SIG-M5 treated with dmso at 0.1 percent for 504 hours (cell line): ENCODE data around the gene SLC25A29.
A peak's percentile ranks its signal among the peaks of the same experiment; 100 is the strongest.
"Not testable (repeated sequence)": the region's sequence is repeated elsewhere in the genome, so short reads cannot be mapped to it uniquely, and the experiment has no call there.

Source experiments
- DNase-seq: peaks from one replicate; lab custom pipeline; 2025; ENCODE audit not compliant: unreplicated experiment; lab: John Stamatoyannopoulos, UW

The SLC25A29 gene

GRCh38 chr14:100306101-100306997 lies at the start of gene SLC25A29:
SLC25A29 (minus strand) TSS chr14:100306444; CDS start chr14:100306232, 212 bp downstream.
- peak; percentile 80 for DNase-seq

GRCh38 chr14:100350986-100351385 lies 44.7 kb upstream of the SLC25A29 start:
- DNase-seq: no peak

- peak; percentile 77 for DNase-seq
These were observed 44.2 kb upstream of the SLC25A29 start for GRCh38 chr14:100350276-100350926.

- no peak for DNase-seq
These were observed 42.8 kb upstream of the SLC25A29 start for GRCh38 chr14:100348784-100349685.

GRCh38 chr14:100348253-100348729 lies 42.0 kb upstream of the SLC25A29 start:
- DNase-seq: no peak

GRCh38 chr14:100346306-100347091 lies 40.3 kb upstream of the SLC25A29 start:
- no peak for DNase-seq

- no peak for DNase-seq
These were observed 39.5 kb upstream of the SLC25A29 start for GRCh38 chr14:100345711-100346110.

GRCh38 chr14:100344657-100345056 lies 38.4 kb upstream of the SLC25A29 start:
- not testable (repeated sequence) for DNase-seq

- DNase-seq: not testable (repeated sequence)
These were observed 36.6 kb upstream of the SLC25A29 start for GRCh38 chr14:100342826-100343225.

- DNase-seq: no peak
These were observed 36.0 kb upstream of the SLC25A29 start for GRCh38 chr14:100342195-100342594.

- peak; percentile 95 for DNase-seq
These were observed 35.2 kb upstream of the SLC25A29 start for GRCh38 chr14:100341301-100342031.

GRCh38 chr14:100340423-100340813 lies 34.2 kb upstream of the SLC25A29 start:
- DNase-seq: no peak

GRCh38 chr14:100339766-100340422 lies 33.6 kb upstream of the SLC25A29 start:
- DNase-seq: no peak

GRCh38 chr14:100336618-100337530 lies 30.6 kb upstream of the SLC25A29 start:
- no peak for DNase-seq

- DNase-seq: no peak
These were observed 28.7 kb upstream of the SLC25A29 start for GRCh38 chr14:100334904-100335303.

GRCh38 chr14:100333827-100334226 lies 27.6 kb upstream of the SLC25A29 start:
- no peak for DNase-seq

- DNase-seq: no peak
These were observed 27.1 kb upstream of the SLC25A29 start for GRCh38 chr14:100333311-100333710.

GRCh38 chr14:100332797-100333196 lies 26.6 kb upstream of the SLC25A29 start:
- no peak for DNase-seq
